DND-41 (cell line): Measurements from ENCODE around the gene BMPER.

Source experiments
- CTCF ChIP-seq: IDR thresholded peaks from 2 replicates; pipeline ENCODE4 v1.5.1; 2012; ENCODE audit warnings: borderline replicate concordance, low read length, moderate library complexity, mild to moderate bottlenecking; ENCODE audit not compliant: poor library complexity, severe bottlenecking; ENCODE audit errors: extremely low read depth
- EZH2 ChIP-seq: IDR thresholded peaks from 3 replicates; pipeline ENCODE4 v1.6.1; 2012; ENCODE audit warnings: borderline replicate concordance, low read depth, mild to moderate bottlenecking, moderate library complexity, low read length, inconsistent platforms; ENCODE audit not compliant: severe bottlenecking

DNA sequence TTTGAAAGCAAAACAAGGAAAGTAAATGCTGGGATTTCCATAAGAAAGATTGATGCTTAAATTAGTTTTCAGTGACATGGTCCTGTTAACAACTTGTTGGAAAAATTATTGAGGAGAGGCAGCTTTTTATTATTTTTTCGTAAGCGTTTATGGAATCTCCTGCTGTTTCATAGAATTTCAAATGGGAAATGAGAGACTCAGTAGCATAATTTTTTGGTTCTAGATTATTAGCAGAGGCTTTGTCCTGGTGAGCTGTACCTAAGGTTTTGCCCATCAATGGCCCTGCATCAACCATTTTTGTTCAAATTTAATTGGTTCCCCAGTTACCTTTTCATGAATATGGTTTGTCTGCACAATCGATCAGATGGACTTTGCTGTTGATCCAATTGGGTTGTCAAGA, 205.7 kb downstream of the BMPER start:
- TF ChIP-seq CTCF (no peak), EZH2 (no peak)
